WTC11 (cell line): ENCODE data around the gene CD101. TPM values are rescaled to one million over a fixed set of nuclear protein-coding genes. Genes with fewer than 3 reads are reported as not detected.

Experiments
- ATAC-seq: fragments of 200-7000 bp; cut with Tn5 transposase; 2 replicates; pipeline ENCODE4 v1.10.0; 2021; ENCODE audit warnings: mild to moderate bottlenecking, moderate library complexity
- CTCF ChIA-PET: fragments of 300-600 bp; sonication (Branson Sonifier 250); formaldehyde crosslinking; loops from one replicate; lab custom pipeline; 2021; ENCODE audit warnings: antibody characterized with exemption; lab: Charles Lee
- POLR2A ChIA-PET: fragments of 350-600 bp; sonication (Branson Sonifier 250); formaldehyde crosslinking; loops from one replicate; lab custom pipeline; 2021; ENCODE audit warnings: antibody characterized with exemption; lab: Charles Lee
- DNase-seq: peaks from one replicate; pipeline ENCODE4 v3.0.0; 2021; ENCODE audit warnings: low spot score
- H3K27ac Mint-ChIP-seq: 2 replicates; pipeline ENCODE4 v1.8.0; 2021; ENCODE audit warnings: mixed read lengths
- H3K27me3 Mint-ChIP-seq: 2 replicates; pipeline ENCODE4 v1.8.0; 2021; ENCODE audit warnings: low read depth, mild to moderate bottlenecking, moderate library complexity, mixed read lengths
- H3K36me3 Mint-ChIP-seq: 2 replicates; pipeline ENCODE4 v1.8.0; 2021; ENCODE audit warnings: mixed read lengths
- H3K4me1 Mint-ChIP-seq: 2 replicates; pipeline ENCODE4 v1.8.0; 2022; ENCODE audit warnings: mixed read lengths
- H3K4me3 Mint-ChIP-seq: 2 replicates; pipeline ENCODE4 v1.8.0; 2021; ENCODE audit warnings: mild to moderate bottlenecking, moderate library complexity, mixed read lengths
- H3K9me3 Mint-ChIP-seq: 2 replicates; pipeline ENCODE4 v1.8.0; 2021; ENCODE audit warnings: mixed read lengths
- ATF1 ChIP-seq: sonication (generic); formaldehyde crosslinking; IDR thresholded peaks from 2 replicates; pipeline ENCODE4 v1.8.1; 2023; ENCODE audit warnings: mild to moderate bottlenecking, moderate library complexity, missing genetic modification reagents
- CBFB ChIP-seq: sonication (generic); formaldehyde crosslinking; IDR thresholded peaks from 2 replicates; pipeline ENCODE4 v1.8.1; 2022; ENCODE audit warnings: mild to moderate bottlenecking, low read depth, missing genetic modification reagents
- CREB1 ChIP-seq: sonication (generic); formaldehyde crosslinking; IDR thresholded peaks from 2 replicates; pipeline ENCODE4 v1.8.0; 2023; ENCODE audit warnings: mild to moderate bottlenecking, missing genetic modification reagents
- CREM ChIP-seq: sonication (generic); formaldehyde crosslinking; IDR thresholded peaks from 2 replicates; pipeline ENCODE4 v1.8.1; 2022; ENCODE audit warnings: mild to moderate bottlenecking, missing genetic modification reagents, moderate library complexity
- EMX1 ChIP-seq: fragments of 250-450 bp; sonication (Bioruptor Pico); IDR thresholded peaks from 2 replicates; pipeline ENCODE4 v1.8.0; 2021; ENCODE audit warnings: mild to moderate bottlenecking
- ETV6 ChIP-seq: sonication (generic); formaldehyde crosslinking; IDR thresholded peaks from 2 replicates; pipeline ENCODE4 v1.8.1; 2022; ENCODE audit warnings: mild to moderate bottlenecking, missing genetic modification reagents
- FOXK1 ChIP-seq: sonication (generic); formaldehyde crosslinking; IDR thresholded peaks from 2 replicates; pipeline ENCODE4 v1.8.0; 2022; ENCODE audit warnings: mild to moderate bottlenecking, moderate library complexity, missing genetic modification reagents
- FOXP1 ChIP-seq: sonication (generic); formaldehyde crosslinking; IDR thresholded peaks from 2 replicates; pipeline ENCODE4 v1.8.0; 2022; ENCODE audit warnings: missing genetic modification reagents, mild to moderate bottlenecking, moderate library complexity, borderline replicate concordance
- HMGA2 ChIP-seq: fragments of 250-450 bp; sonication (Bioruptor Pico); IDR thresholded peaks from 2 replicates; pipeline ENCODE4 v1.4.0; 2021; ENCODE audit warnings: mild to moderate bottlenecking, moderate library complexity
- IRF2 ChIP-seq: sonication (generic); formaldehyde crosslinking; IDR thresholded peaks from 2 replicates; pipeline ENCODE4 v1.8.0; 2022; ENCODE audit warnings: low read depth, missing genetic modification reagents, borderline replicate concordance
- MYBL2 ChIP-seq: sonication (generic); formaldehyde crosslinking; IDR thresholded peaks from 2 replicates; pipeline ENCODE4 v1.8.1; 2023; ENCODE audit warnings: mild to moderate bottlenecking, moderate library complexity, missing genetic modification reagents
- NFYB ChIP-seq: sonication (generic); formaldehyde crosslinking; conservative IDR thresholded peaks from 2 replicates; pipeline ENCODE4 v1.8.0; 2022; ENCODE audit warnings: low read depth, missing genetic modification reagents
- NR1H2 ChIP-seq: sonication (generic); formaldehyde crosslinking; IDR thresholded peaks from 2 replicates; pipeline ENCODE4 v1.9.0; 2021; ENCODE audit warnings: mild to moderate bottlenecking, moderate library complexity, missing genetic modification reagents
- OVOL2 ChIP-seq: fragments of 250-450 bp; sonication (Bioruptor Pico); IDR thresholded peaks from 2 replicates; pipeline ENCODE4 v1.9.0; 2021; ENCODE audit warnings: mild to moderate bottlenecking, borderline replicate concordance
- PRRX2 ChIP-seq: fragments of 250-450 bp; sonication (Bioruptor Pico); IDR thresholded peaks from 2 replicates; pipeline ENCODE4 v1.8.0; 2021; ENCODE audit warnings: mild to moderate bottlenecking
- SMAD3 ChIP-seq: sonication (generic); formaldehyde crosslinking; IDR thresholded peaks from 2 replicates; pipeline ENCODE4 v1.8.0; 2022; ENCODE audit warnings: missing genetic modification reagents, mild to moderate bottlenecking, borderline replicate concordance
- SMAD4 ChIP-seq: sonication (generic); formaldehyde crosslinking; IDR thresholded peaks from 2 replicates; pipeline ENCODE4 v1.8.0; 2022; ENCODE audit warnings: mild to moderate bottlenecking, missing genetic modification reagents
- ZNF396 ChIP-seq: fragments of 250-450 bp; sonication (Bioruptor Pico); IDR thresholded peaks from 2 replicates; pipeline ENCODE4 v1.8.0; 2021; ENCODE audit warnings: mild to moderate bottlenecking, moderate library complexity, borderline replicate concordance
- ZNF416 ChIP-seq: fragments of 250-450 bp; sonication (Bioruptor Pico); IDR thresholded peaks from 2 replicates; pipeline ENCODE4 v1.9.0; 2021; ENCODE audit warnings: mild to moderate bottlenecking, inconsistent platforms
- total RNA-seq: library from RNA; stranded (reverse); gene quantifications from 3 replicates; pipeline ENCODE4 v1.2.3, GENCODE V29; 2021
- TF ChIP-seq, protein P1 (sequence below): sonication (generic); formaldehyde crosslinking; conservative IDR thresholded peaks from 2 replicates; pipeline ENCODE4 v1.8.1; 2022; ENCODE audit warnings: mild to moderate bottlenecking, missing genetic modification reagents
- TF ChIP-seq, protein P2 (sequence below): sonication (generic); formaldehyde crosslinking; IDR thresholded peaks from 2 replicates; pipeline ENCODE4 v1.8.1; 2023; ENCODE audit warnings: mild to moderate bottlenecking, missing genetic modification reagents, moderate library complexity
- TF ChIP-seq, protein P3 (sequence below): fragments of 250-450 bp; sonication (Bioruptor Pico); IDR thresholded peaks from 2 replicates; pipeline ENCODE4 v2.1.2; 2022; ENCODE audit warnings: mild to moderate bottlenecking, moderate library complexity
- TF ChIP-seq, protein P4 (sequence below): sonication (generic); formaldehyde crosslinking; IDR thresholded peaks from 2 replicates; pipeline ENCODE4 v1.8.0; 2022; ENCODE audit warnings: missing genetic modification reagents
- TF ChIP-seq, protein P5 (sequence below): sonication (generic); formaldehyde crosslinking; IDR thresholded peaks from 2 replicates; pipeline ENCODE4 v1.8.1; 2022; ENCODE audit warnings: mild to moderate bottlenecking, moderate library complexity, missing genetic modification reagents

CD101 gene
- total RNA-seq, 1 experiment from 2014 or later = 1.4 TPM

DNA sequence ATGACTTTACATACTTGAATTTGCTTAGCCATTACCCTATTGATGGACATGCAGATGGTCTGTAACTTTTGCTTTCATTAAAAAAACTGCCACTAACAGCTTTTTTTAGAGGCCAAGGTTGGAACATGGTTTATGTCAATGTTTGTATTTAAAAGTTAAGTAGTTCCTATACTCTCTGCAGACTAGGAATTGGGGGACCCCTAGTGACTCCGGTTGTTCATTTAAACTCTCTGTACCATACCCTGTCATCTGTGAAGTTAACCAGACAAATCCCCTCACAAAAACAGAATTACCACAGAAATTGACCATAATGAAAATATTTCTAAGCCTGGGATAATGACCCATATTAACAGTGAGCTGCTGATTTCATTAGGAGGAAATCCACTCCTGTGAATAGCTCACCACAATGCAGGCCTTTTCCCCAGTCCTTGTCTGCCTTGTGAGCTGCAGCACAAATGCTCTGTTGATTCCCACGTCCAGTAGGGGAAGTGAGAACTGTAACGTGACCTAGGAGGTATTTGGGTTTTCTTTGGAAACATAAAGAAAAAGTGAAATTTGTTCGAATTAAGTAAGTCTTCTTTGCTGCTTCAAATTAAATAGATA is 30.2 kb upstream of the CD101 start:
- peaks cover 9% of the 10 kb centered on the region for H3K4me1 Mint-ChIP-seq
- ChIA-PET POLR2A (no interaction called here), CTCF (no interaction called here)
- no peak for TF ChIP-seq FOXK1 (CRISPR knock-in tag)
- no peak overlapping the region for H3K4me3 Mint-ChIP-seq
- no peaks in the 10 kb centered on the region for H3K27me3 Mint-ChIP-seq
- DNase-seq = no peak
- ATAC-seq = peak; percentile 60; the same call in 1 of the 2 replicates
- H3K9me3 Mint-ChIP-seq = peaks cover 34% of the 10 kb centered on the region
- H3K27ac Mint-ChIP-seq = no peak overlapping the region
- peaks cover 56% of the 10 kb centered on the region for H3K36me3 Mint-ChIP-seq

DNA sequence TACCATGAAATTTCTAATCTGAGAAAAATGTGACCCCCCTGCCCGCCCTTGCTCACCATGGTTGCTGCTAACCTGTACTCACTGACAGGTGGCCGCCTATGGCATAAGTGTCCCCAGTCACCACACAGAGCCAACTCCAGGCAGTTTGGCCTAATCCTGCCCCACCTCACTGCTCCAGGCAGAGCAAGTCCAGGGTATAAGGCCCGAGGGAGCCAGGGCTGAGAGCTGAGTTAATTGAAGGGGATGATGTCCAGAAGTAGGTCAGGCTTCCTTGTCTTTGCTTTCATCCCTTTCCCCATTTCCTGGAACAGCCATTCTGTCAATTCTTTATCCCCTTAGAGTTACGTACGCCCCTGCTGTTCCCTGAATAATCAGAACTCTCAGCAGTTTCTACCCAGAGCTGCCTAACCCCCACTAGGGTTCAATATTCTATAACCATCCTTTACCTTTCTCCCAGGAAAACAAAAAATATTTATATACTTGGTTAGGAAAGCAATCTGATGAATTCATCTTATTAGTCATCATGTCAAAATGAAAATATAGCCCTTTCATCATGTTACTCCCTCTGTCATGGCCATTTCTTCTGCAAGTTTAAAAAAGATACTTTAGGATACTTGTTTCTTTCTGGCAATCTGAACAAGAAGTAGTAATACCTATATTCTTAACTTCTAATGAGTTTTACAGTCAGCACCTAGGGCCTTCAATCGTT is 29.4 kb upstream of the CD101 start:
- no peak for TF ChIP-seq CBFB (CRISPR knock-in tag)
- TF ChIP-seq CREB1 = no peak
- TF ChIP-seq EMX1 (CRISPR knock-in tag) = no peak
- no peak for TF ChIP-seq ATF1 (CRISPR knock-in tag)
- no peak for TF ChIP-seq IRF2
- no peak for TF ChIP-seq FOXK1 (CRISPR knock-in tag)
- TF ChIP-seq, protein P1, sequence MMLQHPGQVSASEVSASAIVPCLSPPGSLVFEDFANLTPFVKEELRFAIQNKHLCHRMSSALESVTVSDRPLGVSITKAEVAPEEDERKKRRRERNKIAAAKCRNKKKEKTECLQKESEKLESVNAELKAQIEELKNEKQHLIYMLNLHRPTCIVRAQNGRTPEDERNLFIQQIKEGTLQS (CRISPR knock-in tag) = no peak
- no peak for TF ChIP-seq FOXP1
- TF ChIP-seq, protein P2, sequence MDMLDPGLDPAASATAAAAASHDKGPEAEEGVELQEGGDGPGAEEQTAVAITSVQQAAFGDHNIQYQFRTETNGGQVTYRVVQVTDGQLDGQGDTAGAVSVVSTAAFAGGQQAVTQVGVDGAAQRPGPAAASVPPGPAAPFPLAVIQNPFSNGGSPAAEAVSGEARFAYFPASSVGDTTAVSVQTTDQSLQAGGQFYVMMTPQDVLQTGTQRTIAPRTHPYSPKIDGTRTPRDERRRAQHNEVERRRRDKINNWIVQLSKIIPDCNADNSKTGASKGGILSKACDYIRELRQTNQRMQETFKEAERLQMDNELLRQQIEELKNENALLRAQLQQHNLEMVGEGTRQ (CRISPR knock-in tag) = no peak
- Mint-ChIP-seq H3K9me3 (peaks cover 37% of the 10 kb centered on the region), H3K4me1 (peaks cover 9% of the 10 kb centered on the region), H3K4me3 (no peak overlapping the region), H3K27me3 (no peaks in the 10 kb centered on the region), H3K36me3 (peaks cover 56% of the 10 kb centered on the region), H3K27ac (no peak overlapping the region)
- ATAC-seq = no peak
- no peak for DNase-seq
- POLR2A ChIA-PET = no interaction called here
- CTCF ChIA-PET = no interaction called here

DNA sequence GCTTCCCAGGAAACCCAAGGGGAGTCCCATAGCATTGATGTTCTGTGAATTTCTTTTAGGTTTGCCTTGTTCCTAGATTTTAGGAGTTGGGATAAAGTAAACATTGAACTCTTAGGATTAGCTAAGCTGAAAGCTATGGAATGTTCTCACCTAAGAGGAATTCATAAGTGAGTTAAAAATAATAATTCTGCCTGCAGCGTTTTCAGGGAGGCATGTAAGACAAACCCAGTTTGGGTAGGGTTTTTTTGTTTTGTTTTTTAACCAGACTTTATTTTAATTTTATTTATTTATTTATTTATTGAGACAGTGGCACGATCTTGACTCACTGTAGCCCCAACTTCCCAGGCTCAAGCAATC is 28.9 kb upstream of the CD101 start:
- DNase-seq (no peak), ATAC-seq (no peak)
- CTCF ChIA-PET = no interaction called here
- H3K9me3 Mint-ChIP-seq = peaks cover 42% of the 10 kb centered on the region
- H3K27ac Mint-ChIP-seq = no peak overlapping the region
- POLR2A ChIA-PET = no interaction called here
- no peak overlapping the region for H3K4me3 Mint-ChIP-seq
- no peaks in the 10 kb centered on the region for H3K27me3 Mint-ChIP-seq
- H3K36me3 Mint-ChIP-seq = peaks cover 56% of the 10 kb centered on the region
- H3K4me1 Mint-ChIP-seq = peaks cover 9% of the 10 kb centered on the region
- TF ChIP-seq, protein P2 (CRISPR knock-in tag) = no peak
- TF ChIP-seq, protein P3, sequence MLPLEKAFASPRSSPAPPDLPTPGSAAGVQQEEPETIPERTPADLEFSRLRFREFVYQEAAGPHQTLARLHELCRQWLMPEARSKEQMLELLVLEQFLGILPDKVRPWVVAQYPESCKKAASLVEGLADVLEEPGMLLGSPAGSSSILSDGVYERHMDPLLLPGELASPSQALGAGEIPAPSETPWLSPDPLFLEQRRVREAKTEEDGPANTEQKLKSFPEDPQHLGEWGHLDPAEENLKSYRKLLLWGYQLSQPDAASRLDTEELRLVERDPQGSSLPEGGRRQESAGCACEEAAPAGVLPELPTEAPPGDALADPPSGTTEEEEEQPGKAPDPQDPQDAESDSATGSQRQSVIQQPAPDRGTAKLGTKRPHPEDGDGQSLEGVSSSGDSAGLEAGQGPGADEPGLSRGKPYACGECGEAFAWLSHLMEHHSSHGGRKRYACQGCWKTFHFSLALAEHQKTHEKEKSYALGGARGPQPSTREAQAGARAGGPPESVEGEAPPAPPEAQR = no peak
- TF ChIP-seq SMAD3 (CRISPR knock-in tag) (no peak), OVOL2 (CRISPR knock-in tag) (no peak), NFYB (no peak), CREM (CRISPR knock-in tag) (no peak), NR1H2 (CRISPR knock-in tag) (no peak), ZNF396 (CRISPR knock-in tag) (no peak), ZNF416 (CRISPR knock-in tag) (no peak), SMAD4 (no peak), PRRX2 (CRISPR knock-in tag) (no peak), MYBL2 (CRISPR knock-in tag) (no peak), ETV6 (CRISPR knock-in tag) (no peak), HMGA2 (CRISPR knock-in tag) (no peak), ATF1 (CRISPR knock-in tag) (no peak)
- TF ChIP-seq, protein P4, sequence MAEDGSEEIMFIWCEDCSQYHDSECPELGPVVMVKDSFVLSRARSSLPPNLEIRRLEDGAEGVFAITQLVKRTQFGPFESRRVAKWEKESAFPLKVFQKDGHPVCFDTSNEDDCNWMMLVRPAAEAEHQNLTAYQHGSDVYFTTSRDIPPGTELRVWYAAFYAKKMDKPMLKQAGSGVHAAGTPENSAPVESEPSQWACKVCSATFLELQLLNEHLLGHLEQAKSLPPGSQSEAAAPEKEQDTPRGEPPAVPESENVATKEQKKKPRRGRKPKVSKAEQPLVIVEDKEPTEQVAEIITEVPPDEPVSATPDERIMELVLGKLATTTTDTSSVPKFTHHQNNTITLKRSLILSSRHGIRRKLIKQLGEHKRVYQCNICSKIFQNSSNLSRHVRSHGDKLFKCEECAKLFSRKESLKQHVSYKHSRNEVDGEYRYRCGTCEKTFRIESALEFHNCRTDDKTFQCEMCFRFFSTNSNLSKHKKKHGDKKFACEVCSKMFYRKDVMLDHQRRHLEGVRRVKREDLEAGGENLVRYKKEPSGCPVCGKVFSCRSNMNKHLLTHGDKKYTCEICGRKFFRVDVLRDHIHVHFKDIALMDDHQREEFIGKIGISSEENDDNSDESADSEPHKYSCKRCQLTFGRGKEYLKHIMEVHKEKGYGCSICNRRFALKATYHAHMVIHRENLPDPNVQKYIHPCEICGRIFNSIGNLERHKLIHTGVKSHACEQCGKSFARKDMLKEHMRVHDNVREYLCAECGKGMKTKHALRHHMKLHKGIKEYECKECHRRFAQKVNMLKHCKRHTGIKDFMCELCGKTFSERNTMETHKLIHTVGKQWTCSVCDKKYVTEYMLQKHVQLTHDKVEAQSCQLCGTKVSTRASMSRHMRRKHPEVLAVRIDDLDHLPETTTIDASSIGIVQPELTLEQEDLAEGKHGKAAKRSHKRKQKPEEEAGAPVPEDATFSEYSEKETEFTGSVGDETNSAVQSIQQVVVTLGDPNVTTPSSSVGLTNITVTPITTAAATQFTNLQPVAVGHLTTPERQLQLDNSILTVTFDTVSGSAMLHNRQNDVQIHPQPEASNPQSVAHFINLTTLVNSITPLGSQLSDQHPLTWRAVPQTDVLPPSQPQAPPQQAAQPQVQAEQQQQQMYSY (CRISPR knock-in tag) = no peak
- TF ChIP-seq, protein P5, sequence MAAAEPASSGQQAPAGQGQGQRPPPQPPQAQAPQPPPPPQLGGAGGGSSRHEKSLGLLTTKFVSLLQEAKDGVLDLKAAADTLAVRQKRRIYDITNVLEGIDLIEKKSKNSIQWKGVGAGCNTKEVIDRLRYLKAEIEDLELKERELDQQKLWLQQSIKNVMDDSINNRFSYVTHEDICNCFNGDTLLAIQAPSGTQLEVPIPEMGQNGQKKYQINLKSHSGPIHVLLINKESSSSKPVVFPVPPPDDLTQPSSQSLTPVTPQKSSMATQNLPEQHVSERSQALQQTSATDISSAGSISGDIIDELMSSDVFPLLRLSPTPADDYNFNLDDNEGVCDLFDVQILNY (CRISPR knock-in tag) = no peak
